Stimulated activated CD4-positive, alpha-beta T cell treated with anti-CD3 and anti-CD28 coated beads, Interleukin-1b, Interleukin-23, amount 100 ng/mL, for 4 hours (primary cell): ENCODE data around the gene ZFHX3.
"Not testable (repeated sequence)": the region's sequence is repeated elsewhere in the genome, so short reads cannot be mapped to it uniquely, and the experiment has no call there.

Experiments used
- DNase-seq, 2 donors: peaks; one replicate each; pipeline ENCODE4 v3.0.0-alpha.2; 2020; ENCODE audit warnings: low read depth in 2 of 2

Gene ZFHX3

GRCh38 chr16:73000020-73000906 lies 47.7 kb downstream of the ZFHX3 start:
- no peak for DNase-seq

GRCh38 chr16:72999541-73000019 lies 48.3 kb downstream of the ZFHX3 start:
- no peak for DNase-seq

DNA sequence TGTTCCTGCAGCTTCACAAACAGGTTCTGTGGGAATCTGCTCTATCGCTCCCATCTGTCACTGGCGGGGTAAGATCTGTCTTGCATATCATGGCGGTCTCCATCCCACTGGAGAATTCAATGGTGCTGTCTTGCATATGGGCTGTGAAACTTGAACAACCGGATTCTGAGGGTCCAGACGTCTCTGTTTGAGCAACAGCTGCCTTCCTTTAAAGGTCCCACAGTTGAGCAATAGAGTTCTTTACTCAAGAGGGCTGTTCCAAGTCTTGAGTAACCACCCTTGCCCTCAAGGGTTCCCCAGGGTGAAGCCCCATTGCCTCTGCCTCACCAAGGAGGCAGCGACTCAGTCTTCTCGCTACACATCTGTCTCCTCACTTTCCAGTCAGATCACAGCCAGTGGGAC lies 50.8 kb downstream of the ZFHX3 start:
- no peak for DNase-seq

- DNase-seq: no peak
These were observed 51.5 kb downstream of the ZFHX3 start for GRCh38 chr16:72996291-72997062.

GRCh38 chr16:72995882-72996270 lies 52.1 kb downstream of the ZFHX3 start:
- not testable (repeated sequence) for DNase-seq

GRCh38 chr16:72995151-72995881 lies 52.6 kb downstream of the ZFHX3 start:
- DNase-seq: no peak

GRCh38 chr16:72992142-72992601 lies 55.8 kb downstream of the ZFHX3 start:
- no peak for DNase-seq

DNA sequence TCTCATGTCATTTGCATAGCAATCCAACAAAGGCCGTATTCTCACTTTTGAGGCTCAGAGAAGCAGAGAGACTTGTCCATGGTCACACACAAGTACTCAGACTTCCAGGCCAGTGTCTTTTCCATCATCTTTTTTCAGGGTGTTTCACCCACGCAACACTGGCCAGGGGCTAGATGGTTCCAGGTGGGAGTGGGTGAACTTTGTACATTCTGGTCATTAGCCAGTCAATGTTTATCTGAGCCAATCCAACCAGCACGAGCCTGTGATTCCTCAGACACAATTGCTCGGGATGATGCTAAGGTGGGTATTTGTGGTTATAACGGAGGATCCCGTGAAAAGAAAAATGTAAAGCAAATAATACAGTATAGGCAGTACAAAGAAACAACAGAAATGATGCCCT lies 56.3 kb downstream of the ZFHX3 start:
- DNase-seq: no peak

- no peak for DNase-seq
These were observed 56.7 kb downstream of the ZFHX3 start for GRCh38 chr16:72991211-72991610.

DNA sequence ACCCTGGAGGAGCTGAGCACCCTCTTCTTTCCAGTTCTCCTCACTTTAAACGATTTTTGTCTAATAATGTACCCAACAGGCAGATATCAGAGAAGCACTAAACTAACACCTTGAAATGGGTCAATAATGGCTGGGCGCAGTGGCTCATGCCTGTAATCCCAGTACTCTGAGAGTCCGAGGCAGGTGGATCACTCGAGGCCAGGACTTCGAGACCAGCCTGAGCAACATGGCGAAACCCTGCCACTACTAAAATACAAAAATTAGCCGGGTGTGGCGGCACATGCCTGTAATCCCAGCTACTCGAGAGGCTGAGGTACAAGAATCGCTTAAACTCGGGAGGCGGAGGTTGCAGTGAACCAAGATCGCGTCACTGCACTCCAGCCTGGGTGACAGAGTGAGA lies 57.4 kb downstream of the ZFHX3 start:
- DNase-seq: no peak

DNA sequence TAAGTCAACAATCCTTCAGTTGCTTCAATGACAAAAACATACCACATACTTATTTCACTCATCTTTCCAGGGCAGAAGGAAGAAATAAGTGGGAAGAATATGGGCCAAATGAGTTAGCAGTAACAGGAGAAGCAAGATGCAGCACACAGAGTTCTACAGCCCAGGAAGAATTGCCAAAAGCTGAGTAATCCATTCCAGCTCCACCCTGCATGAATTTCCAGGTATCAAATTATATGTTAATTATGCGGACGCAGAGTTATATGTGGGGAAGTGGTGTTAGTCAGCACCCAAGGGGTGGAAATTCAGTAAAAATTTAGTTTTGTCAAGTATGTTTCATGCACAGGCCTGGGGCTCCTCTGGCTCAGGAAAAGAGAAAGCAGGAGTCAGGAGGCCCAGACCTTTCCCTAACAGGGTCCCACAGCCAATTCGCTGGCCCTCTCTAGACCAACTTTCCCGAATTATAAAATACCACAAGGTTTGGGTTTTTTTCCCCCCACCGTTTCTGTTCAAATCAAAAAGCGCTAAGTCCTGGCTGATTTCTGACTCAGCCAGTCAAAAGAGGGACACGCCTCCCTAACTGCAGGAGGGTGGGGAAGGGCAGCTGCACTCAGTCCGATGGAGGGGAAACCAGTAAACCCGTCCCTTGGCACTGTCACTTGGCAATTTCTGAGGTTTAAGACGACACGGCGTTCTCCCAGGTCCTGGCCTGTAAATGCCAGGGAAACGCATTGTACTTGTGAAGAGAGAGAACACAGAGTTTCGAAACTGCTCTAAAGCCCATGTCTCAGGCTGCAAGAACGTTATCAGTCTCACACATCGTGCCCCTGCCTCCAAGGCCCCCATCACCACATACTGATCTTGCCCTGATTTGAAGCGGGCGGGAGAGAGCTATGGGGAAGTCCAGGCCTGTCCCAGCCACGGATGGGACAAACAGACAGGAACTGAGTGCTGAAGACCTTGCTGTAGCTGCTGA lies 58.1 kb downstream of the ZFHX3 start:
- no peak for DNase-seq

DNA sequence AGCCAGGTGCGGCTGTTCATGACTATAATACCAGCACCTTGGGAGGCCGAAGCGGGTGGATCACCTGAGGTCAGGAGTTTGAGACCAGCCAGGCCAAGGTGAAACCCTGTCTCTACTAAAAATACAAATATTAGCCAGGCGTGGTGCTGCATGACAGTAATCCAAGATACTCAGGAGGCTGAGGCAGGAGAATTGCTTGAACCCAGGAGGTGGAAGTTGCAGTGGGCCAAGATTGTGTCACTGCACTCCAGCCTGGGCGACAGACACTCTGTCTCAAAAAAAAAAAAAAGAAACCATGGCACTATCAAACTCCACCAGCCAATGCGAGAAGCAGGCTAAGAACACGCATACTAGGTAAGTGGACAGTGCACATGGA lies 58.7 kb downstream of the ZFHX3 start:
- DNase-seq: not testable (repeated sequence)

DNA sequence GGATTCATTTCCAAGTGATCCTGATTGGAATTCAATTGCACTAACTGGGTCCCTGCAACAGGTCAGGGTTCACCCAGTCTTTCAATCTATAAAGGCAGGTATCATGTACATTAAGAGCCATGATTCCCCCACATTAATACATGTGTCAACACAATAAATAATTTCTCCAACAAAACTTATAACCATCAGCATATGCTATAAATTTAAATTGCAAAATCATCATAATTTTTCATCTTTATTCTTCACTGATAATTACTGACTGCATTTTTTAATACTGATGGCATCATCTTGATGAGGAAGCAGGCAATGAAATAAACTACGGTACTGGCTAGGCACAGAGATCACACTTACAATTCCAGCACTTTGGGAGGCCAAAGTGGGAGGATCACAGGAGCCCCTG lies 59.4 kb downstream of the ZFHX3 start:
- DNase-seq: no peak

DNA sequence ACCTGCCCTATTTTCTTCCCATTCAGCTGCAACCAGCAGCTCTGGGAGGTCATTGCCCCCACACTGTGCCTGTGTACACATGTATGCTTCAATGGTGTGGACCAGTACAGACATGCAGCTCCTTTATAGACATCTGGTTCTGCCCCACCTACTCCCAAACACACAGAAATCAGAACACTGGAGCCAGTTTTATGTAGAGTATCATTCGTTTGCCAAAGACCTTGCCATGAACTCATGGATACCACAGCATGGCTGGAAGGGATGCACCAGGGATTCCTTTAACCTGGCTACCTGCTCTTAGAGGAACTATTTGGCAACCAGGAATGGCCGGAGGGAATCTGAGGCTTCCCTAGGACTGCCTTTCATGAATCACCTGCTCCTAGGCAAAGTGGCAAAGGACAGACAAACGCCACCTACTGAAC lies 60.4 kb downstream of the ZFHX3 start:
- no peak for DNase-seq

- no peak for DNase-seq
These were observed 61.9 kb downstream of the ZFHX3 start for GRCh38 chr16:72985995-72986394.

DNA sequence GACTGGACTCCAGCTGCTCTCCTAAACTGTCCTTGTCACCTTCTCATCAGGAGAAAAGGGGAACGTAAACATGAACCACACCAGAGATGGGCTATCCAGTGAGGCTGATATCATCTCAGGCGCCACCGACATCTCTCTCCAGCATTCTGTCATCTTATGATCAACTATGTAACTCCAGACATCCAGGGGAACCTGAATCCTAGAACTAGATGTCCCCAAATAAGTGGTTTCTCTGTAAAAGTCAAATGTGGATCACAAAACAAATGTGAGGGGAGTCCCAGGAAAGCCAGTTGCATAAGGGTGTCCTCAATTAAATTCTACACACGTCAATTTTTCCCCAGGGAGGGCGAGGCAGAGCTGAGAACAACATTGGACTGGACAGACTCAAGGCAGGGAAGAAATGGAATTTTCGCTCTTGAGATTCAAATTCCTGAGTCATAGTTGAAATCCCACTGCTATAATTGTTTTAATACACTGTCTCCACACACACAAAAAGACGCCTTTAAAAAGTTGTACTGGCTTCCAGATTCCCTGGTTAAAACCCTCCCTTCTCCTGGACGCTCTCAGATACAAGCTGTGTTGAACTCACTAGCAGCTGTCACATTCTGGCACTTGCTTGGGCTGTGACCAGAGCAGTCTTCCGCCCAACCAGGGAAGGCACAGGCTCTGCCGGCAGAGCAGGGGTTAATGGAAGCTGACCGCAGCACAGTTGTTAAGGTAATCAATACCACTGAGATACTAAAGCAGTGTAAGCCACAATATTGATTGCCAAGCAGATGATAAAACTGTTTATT lies 62.6 kb downstream of the ZFHX3 start:
- no peak for DNase-seq

DNA sequence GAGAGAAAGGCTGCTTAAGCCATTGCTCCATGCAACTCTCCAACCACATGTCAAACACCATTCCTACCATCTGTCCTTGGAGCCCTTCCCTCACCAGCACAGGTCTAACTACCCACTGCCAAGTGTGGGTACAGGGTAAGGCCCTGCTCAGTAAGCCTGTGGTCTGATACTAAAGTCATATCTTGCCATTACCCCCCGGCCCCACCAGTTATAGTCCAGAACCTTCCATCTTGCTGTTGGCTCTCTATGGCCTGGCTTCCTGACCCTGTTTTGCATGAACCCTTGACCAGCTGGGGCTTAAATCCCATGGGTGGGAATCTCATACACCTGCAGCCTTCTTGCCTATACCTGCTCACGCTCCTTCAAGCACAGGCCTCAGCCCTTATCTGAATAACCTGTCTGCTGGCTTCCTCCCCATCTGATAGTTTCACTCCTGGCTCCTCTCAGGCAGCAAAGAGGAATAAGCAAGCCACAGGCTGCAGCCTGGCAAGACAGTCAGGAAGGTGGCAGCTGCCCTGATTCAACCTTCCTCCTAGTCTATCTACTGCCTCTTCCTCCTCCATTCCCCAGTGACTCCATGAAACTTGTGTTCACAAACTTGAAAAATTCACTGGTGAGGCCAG lies 64.1 kb downstream of the ZFHX3 start:
- no peak for DNase-seq

- no peak for DNase-seq
These were observed 64.7 kb downstream of the ZFHX3 start for GRCh38 chr16:72983241-72983640.

DNA sequence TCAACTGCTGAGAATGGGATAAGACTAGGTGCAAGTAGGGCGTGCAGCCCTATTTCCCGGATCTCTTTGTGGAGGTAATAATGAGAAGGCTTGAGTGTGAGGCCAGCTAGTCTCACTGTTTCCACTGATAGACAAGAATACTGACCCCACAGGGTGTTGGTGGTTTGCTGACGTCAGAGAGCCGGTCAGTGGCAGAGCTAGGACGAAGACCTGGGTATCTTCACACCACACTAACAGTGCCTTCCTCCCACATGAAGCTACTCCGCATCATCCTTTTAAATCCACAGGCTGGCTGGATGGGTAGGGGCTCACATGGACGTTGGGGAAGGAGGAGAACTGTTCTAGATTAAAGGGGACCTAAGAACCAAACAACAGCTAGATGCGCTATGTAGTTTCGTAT lies 68.0 kb downstream of the ZFHX3 start:
- DNase-seq: no peak

DNA sequence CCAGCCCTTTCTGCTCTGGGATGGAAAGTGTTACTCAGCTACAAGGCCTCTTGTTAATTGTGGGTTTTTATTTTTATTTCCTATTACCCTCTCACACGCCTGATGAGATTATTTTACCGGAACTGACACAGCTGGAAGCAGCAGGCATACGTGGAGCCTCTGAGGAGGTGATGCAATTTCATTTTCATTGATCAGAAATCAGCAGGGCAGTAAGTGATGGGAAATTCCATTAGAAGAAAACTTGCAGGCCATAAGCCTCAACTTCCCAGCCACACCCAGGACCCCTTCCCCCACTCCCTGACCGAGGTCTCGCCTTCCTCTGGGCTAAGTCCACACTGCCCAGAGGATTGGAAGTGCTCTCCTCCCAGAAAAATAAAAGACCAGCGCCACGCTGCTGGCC lies 69.7 kb downstream of the ZFHX3 start:
- DNase-seq: no peak
